Measurements from ENCODE around the gene DCD.
A peak's percentile ranks its signal among the peaks of the same experiment; 100 is the strongest.

The DCD gene

DNA sequence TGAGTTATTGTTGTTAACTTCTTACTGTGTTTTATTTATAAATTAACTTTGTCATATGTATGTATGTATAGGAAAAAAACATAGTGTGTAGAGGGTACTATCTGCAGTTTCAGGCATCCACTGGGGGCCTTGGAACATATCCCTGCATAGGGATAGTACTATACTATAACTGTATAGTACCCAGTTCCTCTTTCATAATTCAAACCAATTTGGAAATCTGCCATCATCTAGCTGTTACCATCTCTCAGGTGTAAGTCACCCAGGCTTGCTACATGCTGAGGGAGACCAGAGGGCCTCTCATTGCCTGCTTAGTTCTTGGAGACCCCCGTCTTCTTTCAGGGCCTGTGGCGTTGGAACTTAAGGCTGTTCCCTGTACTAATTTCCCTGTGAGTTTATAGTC is 12.9 kb upstream of the DCD start:
- no peak for DNase-seq (ENCODE audit: low read depth in 1 of 2, low spot score in 1 of 2)
- TF ChIP-seq SPI1 (IDR thresholded peaks at IDR 0.05; ENCODE audit: borderline replicate concordance, low read depth), result peak; percentile 50; the same call in 1 of the 2 replicates
- TF ChIP-seq, protein P1, sequence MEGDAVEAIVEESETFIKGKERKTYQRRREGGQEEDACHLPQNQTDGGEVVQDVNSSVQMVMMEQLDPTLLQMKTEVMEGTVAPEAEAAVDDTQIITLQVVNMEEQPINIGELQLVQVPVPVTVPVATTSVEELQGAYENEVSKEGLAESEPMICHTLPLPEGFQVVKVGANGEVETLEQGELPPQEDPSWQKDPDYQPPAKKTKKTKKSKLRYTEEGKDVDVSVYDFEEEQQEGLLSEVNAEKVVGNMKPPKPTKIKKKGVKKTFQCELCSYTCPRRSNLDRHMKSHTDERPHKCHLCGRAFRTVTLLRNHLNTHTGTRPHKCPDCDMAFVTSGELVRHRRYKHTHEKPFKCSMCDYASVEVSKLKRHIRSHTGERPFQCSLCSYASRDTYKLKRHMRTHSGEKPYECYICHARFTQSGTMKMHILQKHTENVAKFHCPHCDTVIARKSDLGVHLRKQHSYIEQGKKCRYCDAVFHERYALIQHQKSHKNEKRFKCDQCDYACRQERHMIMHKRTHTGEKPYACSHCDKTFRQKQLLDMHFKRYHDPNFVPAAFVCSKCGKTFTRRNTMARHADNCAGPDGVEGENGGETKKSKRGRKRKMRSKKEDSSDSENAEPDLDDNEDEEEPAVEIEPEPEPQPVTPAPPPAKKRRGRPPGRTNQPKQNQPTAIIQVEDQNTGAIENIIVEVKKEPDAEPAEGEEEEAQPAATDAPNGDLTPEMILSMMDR (IDR thresholded peaks at IDR 0.05; ENCODE audit: insufficient read depth, low read length), result no peak
- no peak overlapping the region for H3K27ac ChIP-seq (replicated peaks)
- H3K4me3 ChIP-seq (replicated peaks; ENCODE audit: insufficient read depth, low read length), result no peak overlapping the region
- H3K27me3 ChIP-seq (ENCODE audit: insufficient read depth, poor library complexity, severe bottlenecking), result peaks cover 3% of the 10 kb centered on the region

DNA sequence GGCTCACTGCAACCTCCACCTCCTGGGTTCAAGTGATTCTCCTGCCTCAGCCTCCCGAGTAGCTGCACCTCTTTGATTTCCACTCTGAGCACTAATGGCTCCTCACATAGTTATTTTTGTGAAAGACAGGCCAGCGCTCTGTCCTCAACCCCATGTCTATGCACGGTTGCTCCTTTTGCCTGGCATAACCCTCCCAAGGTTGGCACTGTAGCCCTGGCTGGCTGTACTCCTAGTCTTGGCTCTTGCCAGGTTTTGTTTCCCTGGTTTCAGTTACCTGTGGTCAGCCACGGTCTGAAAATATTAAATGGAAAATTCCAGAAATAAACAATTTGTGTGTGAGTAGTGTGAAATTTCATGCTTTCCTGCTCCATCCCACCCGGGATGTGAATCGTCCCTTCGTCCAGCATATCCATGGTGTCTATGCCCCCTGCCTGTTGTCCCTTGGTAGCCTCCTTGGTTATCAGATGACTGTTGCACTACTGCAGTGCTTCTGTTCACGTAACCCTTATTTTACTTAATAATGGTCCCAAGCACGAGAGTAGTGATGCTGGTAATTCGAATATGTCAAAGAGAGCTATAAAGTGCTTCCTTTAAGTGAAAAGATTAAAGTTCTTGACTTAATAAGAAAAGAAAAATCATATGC is 12.3 kb upstream of the DCD start:
- peaks cover 3% of the 10 kb centered on the region for H3K27me3 ChIP-seq (ENCODE audit: insufficient read depth, poor library complexity, severe bottlenecking)
- TF ChIP-seq, protein P1 (IDR thresholded peaks at IDR 0.05; ENCODE audit: insufficient read depth, low read length), result no peak
- TF ChIP-seq POLR2AphosphoS5 (IDR thresholded peaks at IDR 0.05; ENCODE audit: low read depth), result no peak
- no peak for TF ChIP-seq GABPA (IDR thresholded peaks at IDR 0.05; ENCODE audit: low read depth)
- no peak for TF ChIP-seq SPI1 (IDR thresholded peaks at IDR 0.05; ENCODE audit: borderline replicate concordance, low read depth)
- TF ChIP-seq, protein P2, sequence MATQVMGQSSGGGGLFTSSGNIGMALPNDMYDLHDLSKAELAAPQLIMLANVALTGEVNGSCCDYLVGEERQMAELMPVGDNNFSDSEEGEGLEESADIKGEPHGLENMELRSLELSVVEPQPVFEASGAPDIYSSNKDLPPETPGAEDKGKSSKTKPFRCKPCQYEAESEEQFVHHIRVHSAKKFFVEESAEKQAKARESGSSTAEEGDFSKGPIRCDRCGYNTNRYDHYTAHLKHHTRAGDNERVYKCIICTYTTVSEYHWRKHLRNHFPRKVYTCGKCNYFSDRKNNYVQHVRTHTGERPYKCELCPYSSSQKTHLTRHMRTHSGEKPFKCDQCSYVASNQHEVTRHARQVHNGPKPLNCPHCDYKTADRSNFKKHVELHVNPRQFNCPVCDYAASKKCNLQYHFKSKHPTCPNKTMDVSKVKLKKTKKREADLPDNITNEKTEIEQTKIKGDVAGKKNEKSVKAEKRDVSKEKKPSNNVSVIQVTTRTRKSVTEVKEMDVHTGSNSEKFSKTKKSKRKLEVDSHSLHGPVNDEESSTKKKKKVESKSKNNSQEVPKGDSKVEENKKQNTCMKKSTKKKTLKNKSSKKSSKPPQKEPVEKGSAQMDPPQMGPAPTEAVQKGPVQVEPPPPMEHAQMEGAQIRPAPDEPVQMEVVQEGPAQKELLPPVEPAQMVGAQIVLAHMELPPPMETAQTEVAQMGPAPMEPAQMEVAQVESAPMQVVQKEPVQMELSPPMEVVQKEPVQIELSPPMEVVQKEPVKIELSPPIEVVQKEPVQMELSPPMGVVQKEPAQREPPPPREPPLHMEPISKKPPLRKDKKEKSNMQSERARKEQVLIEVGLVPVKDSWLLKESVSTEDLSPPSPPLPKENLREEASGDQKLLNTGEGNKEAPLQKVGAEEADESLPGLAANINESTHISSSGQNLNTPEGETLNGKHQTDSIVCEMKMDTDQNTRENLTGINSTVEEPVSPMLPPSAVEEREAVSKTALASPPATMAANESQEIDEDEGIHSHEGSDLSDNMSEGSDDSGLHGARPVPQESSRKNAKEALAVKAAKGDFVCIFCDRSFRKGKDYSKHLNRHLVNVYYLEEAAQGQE (IDR thresholded peaks at IDR 0.05; ENCODE audit: insufficient replicate concordance, low read depth), result no peak
- H3K4me3 ChIP-seq (replicated peaks; ENCODE audit: insufficient read depth, low read length), result no peak overlapping the region
- no peak for DNase-seq (ENCODE audit: low read depth in 1 of 2, low spot score in 1 of 2)
- H3K27ac ChIP-seq (replicated peaks), result no peak overlapping the region

DNA sequence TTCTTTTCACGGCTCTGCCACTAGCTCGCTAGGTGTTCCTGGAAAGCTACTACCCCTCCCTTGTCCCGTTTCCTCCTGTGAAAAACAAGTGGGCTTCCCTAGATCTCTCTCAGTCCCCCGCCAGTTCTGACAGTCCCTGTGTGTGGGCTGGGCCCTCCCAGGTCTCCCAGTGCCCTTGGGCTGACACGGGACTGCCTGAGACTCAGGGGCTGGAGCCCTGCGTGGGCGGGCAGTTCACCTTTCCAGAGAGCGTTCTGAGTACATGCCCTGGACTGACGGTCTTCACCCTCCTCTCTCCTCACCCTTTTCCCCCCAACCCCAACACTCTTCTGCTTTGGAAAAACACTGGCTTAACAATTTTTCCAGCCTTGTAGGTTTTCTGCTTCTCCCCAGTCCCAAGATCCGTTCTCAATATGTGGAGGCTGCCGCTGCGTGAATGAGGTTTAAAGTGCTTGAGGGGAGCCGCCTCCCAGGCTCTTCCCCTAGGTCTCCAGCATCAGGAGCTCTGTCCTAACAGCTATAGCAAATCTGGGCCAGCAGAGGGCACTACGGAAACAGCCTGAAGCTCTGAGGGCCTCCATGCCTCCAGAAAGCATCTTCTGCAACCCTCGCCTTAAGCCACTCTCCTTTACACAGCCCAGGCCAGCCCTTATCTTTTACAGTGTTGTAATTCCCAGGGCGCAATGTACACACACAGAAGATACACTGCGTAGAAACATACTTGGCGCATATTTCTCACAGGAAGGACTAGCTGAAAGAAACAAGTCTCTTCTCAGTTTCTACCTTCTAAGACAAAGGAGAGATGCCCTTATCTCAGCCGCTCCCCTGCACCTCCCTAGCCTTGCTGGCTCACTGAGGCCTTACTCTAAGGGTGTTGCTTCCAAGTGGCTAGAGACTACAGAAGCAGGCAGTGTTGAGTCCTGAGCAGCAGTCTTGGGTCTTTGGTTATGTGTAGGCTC is 10.4 kb upstream of the DCD start:
- peaks cover 3% of the 10 kb centered on the region for H3K27me3 ChIP-seq (ENCODE audit: insufficient read depth, poor library complexity, severe bottlenecking)
- no peak overlapping the region for H3K27ac ChIP-seq (replicated peaks)
- DNase-seq (ENCODE audit: low read depth in 1 of 2, low spot score in 1 of 2), result peak; percentile 4 to 48
- TF ChIP-seq, protein P1 (IDR thresholded peaks at IDR 0.05; ENCODE audit: insufficient read depth, low read length), result peak; percentile 60
- no peak for TF ChIP-seq POLR2AphosphoS5 (IDR thresholded peaks at IDR 0.05; ENCODE audit: low read depth)
- no peak overlapping the region for H3K4me3 ChIP-seq (replicated peaks; ENCODE audit: insufficient read depth, low read length)

DNA sequence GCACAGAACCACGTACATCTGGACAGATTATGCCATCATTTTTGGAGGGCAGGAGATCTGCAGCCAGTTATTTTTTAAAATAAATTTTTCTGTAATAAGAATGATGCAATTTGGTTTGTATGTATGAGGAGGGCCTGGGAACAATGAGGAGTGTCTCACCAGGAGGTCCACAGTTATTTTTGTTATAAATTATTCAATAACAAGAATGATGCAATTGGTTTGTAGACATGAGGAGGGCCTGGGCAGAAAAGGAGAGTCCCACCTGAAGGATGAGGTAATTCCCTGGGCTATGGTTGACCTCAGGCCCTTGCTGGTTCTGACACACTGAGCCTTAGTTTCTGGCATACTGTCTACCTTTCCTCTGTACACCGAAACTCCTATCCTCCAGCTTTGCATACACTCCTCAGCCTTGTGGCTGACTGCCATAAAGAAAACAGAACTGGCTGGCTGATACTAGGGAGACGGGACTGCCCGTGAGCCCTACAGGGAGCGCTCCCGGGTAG is 9.0 kb upstream of the DCD start:
- TF ChIP-seq, protein P2 (IDR thresholded peaks at IDR 0.05; ENCODE audit: insufficient replicate concordance, low read depth), result no peak
- TF ChIP-seq GABPA (IDR thresholded peaks at IDR 0.05; ENCODE audit: low read depth) (no peak), SPI1 (IDR thresholded peaks at IDR 0.05; ENCODE audit: borderline replicate concordance, low read depth) (no peak), POLR2AphosphoS5 (IDR thresholded peaks at IDR 0.05; ENCODE audit: low read depth) (no peak)
- TF ChIP-seq, protein P1 (IDR thresholded peaks at IDR 0.05; ENCODE audit: insufficient read depth, low read length), result no peak
- DNase-seq (ENCODE audit: low read depth in 1 of 2, low spot score in 1 of 2), result no peak
- Histone ChIP-seq H3K27me3 (ENCODE audit: insufficient read depth, poor library complexity, severe bottlenecking) (peaks cover 3% of the 10 kb centered on the region), H3K4me3 (replicated peaks; ENCODE audit: insufficient read depth, low read length) (no peak overlapping the region), H3K27ac (replicated peaks) (no peak overlapping the region)

All from HL-60 (cell line).